ENCODE results near the gene H3-3A.

GRCh38 chr1:226060427-226060826, 2.1 kb upstream of the H3-3A start:
- no peak for TF ChIP-seq POLR2AphosphoS5 (IDR thresholded peaks at IDR 0.05)
- no peak for TF ChIP-seq CTCF (IDR thresholded peaks at IDR 0.05)

All from upper lobe of left lung (tissue), 4 donors.